AG04449 (cell line): ENCODE results near the gene AMN1.
"Not testable (repeated sequence)": the region's sequence is repeated elsewhere in the genome, so short reads cannot be mapped to it uniquely, and the experiment has no call there.

Experiments used
- CTCF ChIA-PET: fragments of 350-600 bp; formaldehyde crosslinking; extraction: SDS; loops from one replicate; lab custom pipeline; 2021; ENCODE audit warnings: antibody characterized with exemption; lab: Yijun Ruan, JAX
- POLR2A ChIA-PET: fragments of 400-600, 350-600 bp; formaldehyde crosslinking; extraction: SDS; loops from one replicate; lab custom pipeline; 2020; ENCODE audit warnings: antibody characterized with exemption, inconsistent platforms; lab: Yijun Ruan, JAX
- DNase-seq: peaks from one replicate; pipeline ENCODE4 v3.0.0-alpha.2; 2010; ENCODE audit warnings: low read depth, low spot score
- H3K4me3 ChIP-seq: 2 replicates; pipeline ENCODE4 v1.5.1; 2011; ENCODE audit warnings: low read depth, mild to moderate bottlenecking, control low read depth, low read length
- CTCF ChIP-seq: IDR thresholded peaks from one replicate; pipeline ENCODE4 v1.5.1; 2011; ENCODE audit warnings: mild to moderate bottlenecking, moderate library complexity, low read length, control low read depth, inconsistent platforms; ENCODE audit not compliant: insufficient read depth; ENCODE audit errors: missing control alignments

The AMN1 gene

GRCh38 chr12:31737345-31737744 is 8.5 kb upstream of the AMN1 start:
- no peak for DNase-seq
- TF ChIP-seq CTCF: no peak
- ChIA-PET CTCF (interaction anchor here (0.8 kb wide), 1 partner anchor 12 kb away, joined by 3 read pairs; no protein-coding TSS in a partner anchor), POLR2A (no interaction called here)
- no peak overlapping the region for H3K4me3 ChIP-seq

GRCh38 chr12:31736472-31736871 is 7.7 kb upstream of the AMN1 start:
- no peak for TF ChIP-seq CTCF
- no peak for DNase-seq
- CTCF ChIA-PET: no interaction called here
- POLR2A ChIA-PET: no interaction called here
- no peak overlapping the region for H3K4me3 ChIP-seq

GRCh38 chr12:31733549-31734432 is 5.0 kb upstream of the AMN1 start:
- H3K4me3 ChIP-seq, POLR2A ChIA-PET, DNase-seq: not testable (repeated sequence)
- CTCF ChIA-PET: interaction anchor here (0.6 kb wide), 1 partner anchor 56 kb away, joined by 3 read pairs; no protein-coding TSS in a partner anchor

GRCh38 chr12:31732926-31733548 is 4.2 kb upstream of the AMN1 start:
- no peak for TF ChIP-seq CTCF
- no peak overlapping the region for H3K4me3 ChIP-seq
- ChIA-PET CTCF (no interaction called here), POLR2A (no interaction called here)
- no peak for DNase-seq

GRCh38 chr12:31731203-31731602 is 2.4 kb upstream of the AMN1 start:
- DNase-seq, H3K4me3 ChIP-seq, POLR2A ChIA-PET: not testable (repeated sequence)
- CTCF ChIA-PET: interaction anchor here (1.4 to 1.9 kb wide), 2 partner anchors 11 to 16 kb away, joined by 4 to 6 read pairs; no protein-coding TSS in a partner anchor

- ChIA-PET POLR2A (interaction anchor here (0.5 to 0.6 kb wide), 2 partner anchors 610 to 947 kb away, joined by 3 to 4 read pairs; no protein-coding TSS in a partner anchor), CTCF (no interaction called here)
- peak overlapping the region; percentile 77 for H3K4me3 ChIP-seq
- TF ChIP-seq CTCF: no peak
- no peak for DNase-seq
Observed at GRCh38 chr12:31729705-31730104, 884 bp upstream of the AMN1 start.

- DNase-seq: no peak
- POLR2A ChIA-PET: interaction anchor here (0.7 kb wide), 1 partner anchor 337 kb away, joined by 4 read pairs; no protein-coding TSS in a partner anchor
- peak overlapping the region; percentile 77 for H3K4me3 ChIP-seq
- CTCF ChIA-PET: interaction anchor here (0.6 to 1.1 kb wide), 4 partner anchors 13 to 326 kb away, joined by 3 to 4 read pairs (median 3); no protein-coding TSS in a partner anchor
- no peak for TF ChIP-seq CTCF
Observed at GRCh38 chr12:31728289-31728916, 418 bp downstream of the AMN1 start.
